RWPE2 (cell line): ENCODE data around the gene SMIM21.

Experiments
- ATAC-seq: fragments of 200-7000 bp; cut with Tn5 transposase; 3 replicates; pipeline ENCODE4 v1.9.1; 2021; ENCODE audit warnings: low read depth
- DNase-seq: peaks from one replicate; pipeline ENCODE4 v3.0.0-alpha.2; 2020; ENCODE audit warnings: low spot score
- H3K27ac ChIP-seq: fragments of 450-650 bp; 2 replicates; pipeline ENCODE4 v1.5.1; 2017; ENCODE audit warnings: mild to moderate bottlenecking; ENCODE audit not compliant: poor library complexity, severe bottlenecking
- H3K27me3 ChIP-seq: fragments of 250-450 bp; sonication (Bioruptor Pico); 2 replicates; pipeline ENCODE4 v1.5.1; 2021; ENCODE audit warnings: mild to moderate bottlenecking, moderate library complexity; ENCODE audit not compliant: insufficient read depth, poor library complexity, severe bottlenecking
- H3K36me3 ChIP-seq: fragments of 250-450 bp; sonication (Bioruptor Pico); 2 replicates; pipeline ENCODE4 v1.5.1; 2020; ENCODE audit warnings: low read depth, mild to moderate bottlenecking, moderate library complexity
- H3K4me1 ChIP-seq: fragments of 250-450 bp; sonication (Bioruptor Pico); 2 replicates; pipeline ENCODE4 v1.5.1; 2021; ENCODE audit warnings: mild to moderate bottlenecking, moderate library complexity; ENCODE audit not compliant: insufficient read depth, poor library complexity, severe bottlenecking
- H3K4me3 ChIP-seq: fragments of 250-450 bp; sonication (Bioruptor Pico); 2 replicates; pipeline ENCODE4 v1.5.1; 2021; ENCODE audit warnings: mild to moderate bottlenecking, moderate library complexity; ENCODE audit not compliant: severe bottlenecking
- H3K9me3 ChIP-seq: fragments of 250-450 bp; sonication (Bioruptor Pico); 2 replicates; pipeline ENCODE4 v1.5.1; 2021; ENCODE audit warnings: mild to moderate bottlenecking, moderate library complexity; ENCODE audit not compliant: severe bottlenecking
- CTCF ChIP-seq: fragments of 450-650 bp; IDR thresholded peaks from one replicate; pipeline ENCODE4 v1.5.1; 2017; ENCODE audit warnings: mild to moderate bottlenecking, moderate library complexity; ENCODE audit not compliant: poor library complexity, severe bottlenecking

SMIM21 gene

GRCh38 chr18:75472396-75472795 lies 44.9 kb upstream of the SMIM21 start:
- TF ChIP-seq CTCF, result no peak
- Histone ChIP-seq H3K4me1 (no peaks in the 10 kb centered on the region), H3K36me3 (no peaks in the 10 kb centered on the region), H3K27me3 (no peaks in the 10 kb centered on the region), H3K4me3 (no peak overlapping the region), H3K9me3 (no peaks in the 10 kb centered on the region), H3K27ac (no peak overlapping the region)
- DNase-seq (no peak), ATAC-seq (no peak)

DNA sequence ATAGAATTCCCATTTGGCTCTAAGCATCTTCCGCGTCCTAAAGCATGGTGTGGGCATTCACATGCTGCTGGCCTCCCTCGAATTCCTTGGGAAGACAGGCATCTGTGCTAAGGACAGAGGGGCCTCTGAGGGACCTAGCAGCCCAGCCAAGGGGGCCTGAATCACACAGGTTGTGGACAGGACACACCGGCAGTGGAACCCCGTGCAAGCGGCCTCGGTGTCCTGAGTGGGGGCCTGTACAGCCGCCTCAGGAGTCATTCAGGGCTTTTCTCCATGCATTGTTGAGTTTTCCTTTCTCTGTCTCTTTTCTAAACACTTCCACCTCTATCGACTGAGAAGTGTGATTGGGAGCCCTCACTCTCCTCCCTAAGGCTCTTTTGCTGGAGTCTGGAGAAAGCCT lies 44.3 kb upstream of the SMIM21 start:
- ATAC-seq, result no peak
- Histone ChIP-seq H3K4me3 (no peak overlapping the region), H3K27me3 (no peaks in the 10 kb centered on the region), H3K4me1 (no peaks in the 10 kb centered on the region), H3K27ac (no peak overlapping the region), H3K36me3 (no peaks in the 10 kb centered on the region), H3K9me3 (no peaks in the 10 kb centered on the region)
- no peak for TF ChIP-seq CTCF
- DNase-seq, result no peak

DNA sequence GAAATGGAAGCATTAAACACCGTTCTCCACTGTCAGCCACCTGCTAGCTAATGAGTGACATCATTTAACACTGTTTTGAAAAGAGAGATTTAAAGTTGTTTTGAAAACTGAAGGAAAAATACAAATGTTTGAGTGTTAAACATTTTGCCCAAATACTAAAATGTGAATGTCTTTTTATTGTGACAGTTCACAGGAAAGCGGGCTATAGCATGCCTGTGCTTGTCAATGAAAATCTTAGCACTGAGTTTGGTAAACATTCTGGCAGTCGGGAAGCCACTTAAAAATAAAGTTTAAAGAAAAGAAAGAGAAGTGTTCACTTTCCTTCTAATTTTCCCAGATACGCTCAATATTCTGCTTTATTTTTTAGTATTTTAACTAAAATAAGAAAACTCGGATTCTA lies 40.3 kb upstream of the SMIM21 start:
- Histone ChIP-seq H3K4me1 (no peaks in the 10 kb centered on the region), H3K36me3 (no peaks in the 10 kb centered on the region), H3K4me3 (no peak overlapping the region), H3K9me3 (no peaks in the 10 kb centered on the region), H3K27ac (no peak overlapping the region), H3K27me3 (no peaks in the 10 kb centered on the region)
- TF ChIP-seq CTCF, result no peak
- ATAC-seq (no peak), DNase-seq (no peak)

GRCh38 chr18:75467281-75467795 lies 39.8 kb upstream of the SMIM21 start:
- no peak overlapping the region for H3K4me3 ChIP-seq
- H3K36me3 ChIP-seq, result no peaks in the 10 kb centered on the region
- DNase-seq, result no peak
- no peak for TF ChIP-seq CTCF
- H3K9me3 ChIP-seq, result no peaks in the 10 kb centered on the region
- ATAC-seq, result no peak
- no peaks in the 10 kb centered on the region for H3K4me1 ChIP-seq
- no peak overlapping the region for H3K27ac ChIP-seq
- H3K27me3 ChIP-seq, result no peaks in the 10 kb centered on the region

GRCh38 chr18:75464356-75464755 lies 36.9 kb upstream of the SMIM21 start:
- Histone ChIP-seq H3K9me3 (no peaks in the 10 kb centered on the region), H3K27me3 (no peaks in the 10 kb centered on the region), H3K4me1 (no peaks in the 10 kb centered on the region), H3K27ac (no peak overlapping the region), H3K4me3 (no peak overlapping the region), H3K36me3 (no peaks in the 10 kb centered on the region)
- ATAC-seq (no peak), DNase-seq (no peak)
- no peak for TF ChIP-seq CTCF
